Spleen (tissue), 11 donors: ENCODE results near the gene LIPI. TPM values are rescaled to one million over a fixed set of nuclear protein-coding genes. Genes with fewer than 3 reads are reported as not detected.

ENCODE experiments used
- DNase-seq: peaks from one replicate; pipeline ENCODE4 v3.0.0-alpha.2; 2020
- H3K27ac ChIP-seq, 8 donors: fragments of 200-600 bp; sonication (generic) in 7 of 8; 1 replicate in 4 of 8; 2 replicates in 4 of 8; pipeline versions ENCODE4 v1.5.0 to v1.8.0; 2016 to 2021; ENCODE audit warnings: inconsistent platforms in 4 of 8, mild to moderate bottlenecking in 4 of 8, moderate library complexity in 1 of 8
- H3K27me3 ChIP-seq, 7 donors: fragments of 200-600 bp; sonication (generic) in 6 of 7; replicated peaks in 1 of 7; 1 replicate in 4 of 7; 2 replicates in 3 of 7; pipeline versions ENCODE4 v1.5.0 to v1.8.0; 2016 to 2021; ENCODE audit warnings: inconsistent platforms in 3 of 7, mild to moderate bottlenecking in 1 of 7
- H3K36me3 ChIP-seq, 6 donors: fragments of 200-600 bp; sonication (generic) in 5 of 6; 1 replicate in 4 of 6; 2 replicates in 2 of 6; pipeline versions ENCODE4 v1.5.0 to v1.8.0; 2016 to 2021; ENCODE audit warnings: inconsistent platforms in 2 of 6
- H3K4me1 ChIP-seq, 6 donors: fragments of 200-600 bp; sonication (generic) in 5 of 6; 1 replicate in 3 of 6; 2 replicates in 3 of 6; pipeline versions ENCODE4 v1.5.0 to v1.8.0; 2016 to 2021; ENCODE audit warnings: inconsistent platforms in 3 of 6
- H3K4me3 ChIP-seq, 8 donors: fragments of 200-600 bp; sonication (generic) in 7 of 8; 1 replicate in 4 of 8; 2 replicates in 4 of 8; pipeline versions ENCODE4 v1.5.0 to v1.8.0; 2016 to 2021; ENCODE audit warnings: inconsistent platforms in 4 of 8, mild to moderate bottlenecking in 4 of 8, moderate library complexity in 2 of 8
- H3K9me3 ChIP-seq, 8 donors: fragments of 200-600 bp; sonication (generic) in 7 of 8; 1 replicate in 4 of 8; 2 replicates in 4 of 8; pipeline versions ENCODE4 v1.5.0 to v1.8.0; 2016 to 2021; ENCODE audit warnings: inconsistent platforms in 4 of 8
- POLR2A ChIP-seq, 3 donors: fragments of 450-650 bp; IDR thresholded peaks; one replicate each; pipeline ENCODE4 v1.5.1; 2017; ENCODE audit warnings: antibody characterized with exemption in 3 of 3, mild to moderate bottlenecking in 1 of 3
- POLR2AphosphoS5 ChIP-seq, 3 donors: sonication (generic); formaldehyde crosslinking; IDR thresholded peaks; one replicate each; pipeline ENCODE4 v1.5.1; 2017; ENCODE audit warnings: antibody characterized with exemption in 3 of 3
- WGBS, 5 donors: extraction: QIAGEN DNeasy Blood & Tissue Kit in 3 of 5; methylation state at CpG; one replicate each; pipeline versions ENCODE4 v1.1.5 to v1.1.7; 2013 to 2018; 5-methylcytosine and 5-hydroxymethylcytosine counted together
- intact Hi-C: fragments of 100-400 bp; cut with DNase I; formaldehyde crosslinking; loops from one replicate; pipeline ENCODE4 v1.15.0; 2023; ENCODE audit warnings: low total_unique reads
- polyA plus RNA-seq, 3 donors: library from polyadenylated mRNA; stranded (reverse); fragments of 200-250 nt; gene quantifications; one replicate each; pipeline ENCODE4 v1.2.1, GENCODE V29; 2013
- total RNA-seq, 7 donors: library from RNA; depleted of rRNA in 3 of 7; stranded (reverse); fragments of >200 nt in 3 of 7; fragmentation: NEBNext Ultra II Directional in 4 of 7; extraction: Animal tissue kit (Norgen Biotek cat#: 25700) in 4 of 7; gene quantifications; one replicate each; pipeline versions ENCODE4 v1.1.0 to v1.2.1, GENCODE V29; 2016 to 2021
- TF ChIP-seq, protein P1 (sequence below), 11 experiments: fragments of 200-600 bp in 7 of 11; fragments of 450-650 bp in 4 of 11; sonication (generic) in 4 of 11; IDR thresholded peaks in 8 of 11; conservative IDR thresholded peaks in 3 of 11; 1 replicate in 7 of 11; 2 replicates in 4 of 11; pipeline versions ENCODE4 v1.4.0 to v1.8.0; 2016 to 2021; ENCODE audit warnings: antibody characterized with exemption in 11 of 11, inconsistent platforms in 4 of 11, mild to moderate bottlenecking in 1 of 11
- donor health status: healthy with polysubstance abuse.
- donor health status: DM: no; HTN: no; CAD: no; lungs with moderate emphysema.
- donor health status: DM: no; HTN: no; CAD: no.
- donor health status: Bipolar disorder and iron deficiency.
- donor health status: healthy.
- donor health status: DM: no; HTN: no; CAD: no.
- donor health status: DM: yes; HTN: yes; CAD: no.

The LIPI gene
- total and polyA plus RNA-seq, 10 donors, result not detected

- TF ChIP-seq POLR2A (IDR thresholded peaks at IDR 0.05) (no peak), POLR2AphosphoS5 (IDR thresholded peaks at IDR 0.05) (no peak)
- TF ChIP-seq, protein P1, sequence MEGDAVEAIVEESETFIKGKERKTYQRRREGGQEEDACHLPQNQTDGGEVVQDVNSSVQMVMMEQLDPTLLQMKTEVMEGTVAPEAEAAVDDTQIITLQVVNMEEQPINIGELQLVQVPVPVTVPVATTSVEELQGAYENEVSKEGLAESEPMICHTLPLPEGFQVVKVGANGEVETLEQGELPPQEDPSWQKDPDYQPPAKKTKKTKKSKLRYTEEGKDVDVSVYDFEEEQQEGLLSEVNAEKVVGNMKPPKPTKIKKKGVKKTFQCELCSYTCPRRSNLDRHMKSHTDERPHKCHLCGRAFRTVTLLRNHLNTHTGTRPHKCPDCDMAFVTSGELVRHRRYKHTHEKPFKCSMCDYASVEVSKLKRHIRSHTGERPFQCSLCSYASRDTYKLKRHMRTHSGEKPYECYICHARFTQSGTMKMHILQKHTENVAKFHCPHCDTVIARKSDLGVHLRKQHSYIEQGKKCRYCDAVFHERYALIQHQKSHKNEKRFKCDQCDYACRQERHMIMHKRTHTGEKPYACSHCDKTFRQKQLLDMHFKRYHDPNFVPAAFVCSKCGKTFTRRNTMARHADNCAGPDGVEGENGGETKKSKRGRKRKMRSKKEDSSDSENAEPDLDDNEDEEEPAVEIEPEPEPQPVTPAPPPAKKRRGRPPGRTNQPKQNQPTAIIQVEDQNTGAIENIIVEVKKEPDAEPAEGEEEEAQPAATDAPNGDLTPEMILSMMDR (IDR thresholded peaks at IDR 0.05 in 8 of 11, conservative IDR thresholded peaks at IDR 0.05 in 3 of 11), result no peak
- Histone ChIP-seq H3K4me3 (no peak overlapping the region), H3K36me3 (no peaks in the 10 kb centered on the region), H3K4me1 (no peaks in the 10 kb centered on the region), H3K27ac (no peak overlapping the region), H3K27me3 (no peaks in the 10 kb centered on the region), H3K9me3 (no peaks in the 10 kb centered on the region)
- no peak for DNase-seq
- intact Hi-C loops, result no loop called here
Measured at GRCh38 chr21:14143999-14144398, 66.8 kb downstream of the LIPI start.

DNA sequence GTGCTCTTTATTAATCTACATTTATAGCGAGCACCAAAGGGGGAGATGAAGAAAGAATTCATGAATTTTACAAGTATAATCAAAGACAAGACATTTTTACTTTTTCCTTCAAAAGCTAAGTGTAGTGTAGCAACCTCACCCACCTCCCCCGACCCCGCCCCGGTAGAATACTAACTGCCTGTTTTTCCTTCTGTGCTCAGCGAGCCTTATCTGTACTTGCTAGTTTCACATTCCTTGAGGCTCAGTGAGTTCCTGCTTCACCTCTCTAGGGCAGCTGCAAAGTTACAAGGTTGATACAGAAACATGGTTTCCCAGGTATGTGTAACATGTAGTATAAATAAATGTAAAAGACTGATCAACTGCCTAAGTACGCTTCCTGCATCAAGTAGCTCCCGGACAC, 86.5 kb downstream of the LIPI start:
- Histone ChIP-seq H3K27ac (no peak overlapping the region), H3K36me3 (no peaks in the 10 kb centered on the region), H3K4me1 (peaks cover 0 to 4% (median 0%) of the 10 kb centered on the region in 6 donors), H3K27me3 (no peaks in the 10 kb centered on the region), H3K9me3 (peaks cover 0 to 11% (median 0%) of the 10 kb centered on the region in 8 donors), H3K4me3 (no peak overlapping the region)
- TF ChIP-seq POLR2AphosphoS5 (IDR thresholded peaks at IDR 0.05), result no peak
- TF ChIP-seq, protein P1 (IDR thresholded peaks at IDR 0.05 in 8 of 11, conservative IDR thresholded peaks at IDR 0.05 in 3 of 11), result no peak
- TF ChIP-seq POLR2A (IDR thresholded peaks at IDR 0.05), result no peak
- DNase-seq, result no peak
- WGBS, 5 donors, result 89 to 96% (median 91%) methylated on average over 7 of the region's 7 CpGs
- intact Hi-C loops, result no loop called here

- H3K9me3 ChIP-seq, result peaks cover 0 to 11% (median 0%) of the 10 kb centered on the region in 8 donors
- no peak overlapping the region for H3K4me3 ChIP-seq
- WGBS, 5 donors, result 64 to 77% (median 72%) methylated on average over 5 of the region's 5 CpGs
- TF ChIP-seq POLR2A (IDR thresholded peaks at IDR 0.05) (no peak), POLR2AphosphoS5 (IDR thresholded peaks at IDR 0.05) (no peak)
- TF ChIP-seq, protein P1 (IDR thresholded peaks at IDR 0.05 in 8 of 11, conservative IDR thresholded peaks at IDR 0.05 in 3 of 11), result no peak
- H3K36me3 ChIP-seq, result no peaks in the 10 kb centered on the region
- peaks cover 0 to 4% (median 0%) of the 10 kb centered on the region in 6 donors for H3K4me1 ChIP-seq
- H3K27ac ChIP-seq, result peak overlapping the region in 1 of 8 donors; percentile 13
- no peaks in the 10 kb centered on the region for H3K27me3 ChIP-seq
- intact Hi-C loops, result no loop called here
- DNase-seq, result no peak
Measured at GRCh38 chr21:14121719-14122118, 89.0 kb downstream of the LIPI start.

- WGBS, 5 donors, result 25 to 46% (median 37%) methylated on average over 4 of the region's 4 CpGs
- no peak for TF ChIP-seq POLR2A (IDR thresholded peaks at IDR 0.05)
- TF ChIP-seq, protein P1 (IDR thresholded peaks at IDR 0.05 in 8 of 11, conservative IDR thresholded peaks at IDR 0.05 in 3 of 11), result peak in 5 of 11 experiments; percentile 16 to 41 (median 37)
- Histone ChIP-seq H3K36me3 (no peaks in the 10 kb centered on the region), H3K4me3 (no peak overlapping the region), H3K27ac (no peak overlapping the region), H3K4me1 (peaks cover 0 to 4% (median 0%) of the 10 kb centered on the region in 6 donors), H3K27me3 (no peaks in the 10 kb centered on the region), H3K9me3 (peaks cover 0 to 11% (median 0%) of the 10 kb centered on the region in 8 donors)
- intact Hi-C loops, result no loop called here
- no peak for DNase-seq
Measured at GRCh38 chr21:14120091-14120734, 90.5 kb downstream of the LIPI start.
